NCI-H2107 treated with DMSO at 0.1 percent for 48 hours (cell line): ENCODE data around the gene ZBTB6.
A peak's percentile ranks its signal among the peaks of the same experiment; 100 is the strongest.

Source experiments
- DNase-seq: peaks from one replicate; lab custom pipeline; 2025; ENCODE audit not compliant: unreplicated experiment; lab: John Stamatoyannopoulos, UW

The ZBTB6 gene

GRCh38 chr9:122912964-122913673, at the start of gene ZBTB6:
TSS of gene ZBTB6 (minus strand) at chr9:122913323. CDS start at chr9:122912072, 1,251 bp downstream.
- DNase-seq, result peak; percentile 77

- DNase-seq, result no peak
Measured at GRCh38 chr9:122961139-122961538, 48.0 kb upstream of the ZBTB6 start.

GRCh38 chr9:122955961-122956360, 42.8 kb upstream of the ZBTB6 start:
- no peak for DNase-seq

- no peak for DNase-seq
Measured at GRCh38 chr9:122954253-122954691, 41.1 kb upstream of the ZBTB6 start.

GRCh38 chr9:122951056-122951455, 37.9 kb upstream of the ZBTB6 start:
- no peak for DNase-seq

- no peak for DNase-seq
Measured at GRCh38 chr9:122950263-122950662, 37.1 kb upstream of the ZBTB6 start.

GRCh38 chr9:122949696-122950095, 36.6 kb upstream of the ZBTB6 start:
- no peak for DNase-seq

GRCh38 chr9:122948313-122948712, 35.2 kb upstream of the ZBTB6 start:
- DNase-seq, result no peak

- DNase-seq, result no peak
Measured at GRCh38 chr9:122946461-122947005, 33.4 kb upstream of the ZBTB6 start.

- no peak for DNase-seq
Measured at GRCh38 chr9:122944960-122945888, 32.1 kb upstream of the ZBTB6 start.

- DNase-seq, result no peak
Measured at GRCh38 chr9:122941582-122942234, 28.6 kb upstream of the ZBTB6 start.

- DNase-seq, result peak; percentile 89
Measured at GRCh38 chr9:122940749-122941581, 27.8 kb upstream of the ZBTB6 start, which contains the start of gene RABGAP1. TSS of gene RABGAP1 (plus strand) at chr9:122941020. CDS start at chr9:122957060, 16,040 bp downstream.

- DNase-seq, result no peak
Measured at GRCh38 chr9:122940454-122940748, 27.3 kb upstream of the ZBTB6 start.

GRCh38 chr9:122939601-122940000, 26.5 kb upstream of the ZBTB6 start:
- DNase-seq, result no peak

GRCh38 chr9:122936883-122937282, 23.8 kb upstream of the ZBTB6 start:
- no peak for DNase-seq

GRCh38 chr9:122936464-122936863, 23.3 kb upstream of the ZBTB6 start:
- no peak for DNase-seq

GRCh38 chr9:122931226-122932121, 18.4 kb upstream of the ZBTB6 start, which contains the start of gene ZBTB26:
TSS of gene ZBTB26 (minus strand) at chr9:122931512. CDS start at chr9:122919934, 11,578 bp downstream.
- peak; percentile 59 for DNase-seq

GRCh38 chr9:122930541-122931225, 17.6 kb upstream of the ZBTB6 start:
- peak; percentile 34 for DNase-seq
